GM12873 (cell line): Measurements from ENCODE around the gene USP13.

ENCODE experiments used
- CTCF ChIP-seq: IDR thresholded peaks from 2 replicates; pipeline ENCODE4 v1.5.1; 2012; ENCODE audit warnings: low read depth, mild to moderate bottlenecking, moderate library complexity, low read length, control low read depth; ENCODE audit not compliant: insufficient read depth; ENCODE audit errors: missing control alignments

USP13 gene

GRCh38 chr3:179652447-179653095 is at the start of gene USP13:
TSS of gene USP13 (plus strand) at chr3:179653040. CDS start at chr3:179653226, 186 bp downstream.
- peak; percentile 11 for TF ChIP-seq CTCF

GRCh38 chr3:179603321-179603720 is 49.5 kb upstream of the USP13 start:
- no peak for TF ChIP-seq CTCF

- no peak for TF ChIP-seq CTCF
These were observed 49.0 kb upstream of the USP13 start for GRCh38 chr3:179603831-179604230.

- no peak for TF ChIP-seq CTCF
These were observed 48.3 kb upstream of the USP13 start, which contains the start of the genes MRPL47 and NDUFB5 for GRCh38 chr3:179604321-179605078. TSS of gene MRPL47 (minus strand) at chr3:179604638. CDS start at chr3:179604624, 14 bp downstream. TSS of gene NDUFB5 (plus strand) at chr3:179604794. CDS start at chr3:179604816, 22 bp downstream.

GRCh38 chr3:179606534-179607085 is 46.2 kb upstream of the USP13 start:
- TF ChIP-seq CTCF: no peak

- TF ChIP-seq CTCF: no peak
These were observed 43.7 kb upstream of the USP13 start for GRCh38 chr3:179608931-179609720.
